22Rv1 (cell line): ENCODE results near the gene MAPK11.

Source experiments
- CTCF ChIP-seq: fragments of 450-650 bp; IDR thresholded peaks from 2 replicates; pipeline ENCODE4 v1.5.1; 2017; ENCODE audit warnings: mild to moderate bottlenecking
- ZFX ChIP-seq: fragments of 450-650 bp; IDR thresholded peaks from 2 replicates; pipeline ENCODE4 v1.6.1; 2017; ENCODE audit warnings: antibody characterized with exemption, borderline replicate concordance

GRCh38 chr22:50304528-50305392, 34.6 kb upstream of the MAPK11 start:
- no peak for TF ChIP-seq CTCF
- TF ChIP-seq ZFX: no peak
